HepG2 (cell line): ENCODE measurements around the gene CEP78. TPM values are rescaled to one million over a fixed set of nuclear protein-coding genes. Genes with fewer than 3 reads are reported as not detected.

ENCODE experiments used
- CHD4 ChIP-seq: fragments of 200-600 bp; sonication (generic); IDR thresholded peaks from 2 replicates; pipeline ENCODE4 v1.7.0; 2017; ENCODE audit warnings: mild to moderate bottlenecking, low read length, borderline replicate concordance
- CREBL2 ChIP-seq: sonication (generic); formaldehyde crosslinking; IDR thresholded peaks from 2 replicates; pipeline ENCODE4 v1.8.1; 2023; ENCODE audit warnings: missing genetic modification reagents, mild to moderate bottlenecking, borderline replicate concordance
- FOXK2 ChIP-seq: fragments of 450-650 bp; IDR thresholded peaks from 2 replicates; pipeline ENCODE4 v1.6.1; 2016
- KLF9 ChIP-seq: IDR thresholded peaks from 2 replicates; pipeline ENCODE4 v1.6.1; 2016; ENCODE audit warnings: low read depth
- MXD1 ChIP-seq: sonication (generic); formaldehyde crosslinking; IDR thresholded peaks from 2 replicates; pipeline ENCODE4 v1.4.0; 2020; ENCODE audit warnings: mild to moderate bottlenecking, missing genetic modification reagents
- PREB ChIP-seq: sonication (generic); formaldehyde crosslinking; IDR thresholded peaks from 2 replicates; pipeline ENCODE4 v1.4.0; 2020; ENCODE audit warnings: missing genetic modification reagents
- RBFOX2 ChIP-seq: fragments of 200-400 bp; formaldehyde crosslinking; IDR thresholded peaks from 2 replicates; pipeline ENCODE4 v1.6.1; 2017; ENCODE audit warnings: low read depth, mild to moderate bottlenecking, low read length
- SAFB2 ChIP-seq: sonication (generic); formaldehyde crosslinking; IDR thresholded peaks from 2 replicates; pipeline ENCODE4 v1.5.1; 2020; ENCODE audit warnings: missing genetic modification reagents, low read depth, mild to moderate bottlenecking, borderline replicate concordance
- SMAD9 ChIP-seq: sonication (generic); formaldehyde crosslinking; IDR thresholded peaks from 2 replicates; pipeline ENCODE4 v1.5.1; 2020; ENCODE audit warnings: mild to moderate bottlenecking, missing genetic modification reagents
- TERF1 ChIP-seq: sonication (generic); formaldehyde crosslinking; IDR thresholded peaks from 2 replicates; pipeline ENCODE4 v1.8.0; 2022; ENCODE audit warnings: mild to moderate bottlenecking, missing genetic modification reagents, moderate library complexity
- THAP11 ChIP-seq: IDR thresholded peaks from 2 replicates; pipeline ENCODE4 v1.6.1; 2016; ENCODE audit warnings: missing biosample characterization, missing genetic modification reagents
- ZEB1 ChIP-seq: IDR thresholded peaks from 2 replicates; pipeline ENCODE4 v1.6.1; 2012; ENCODE audit warnings: mild to moderate bottlenecking, low read depth, inconsistent platforms; ENCODE audit not compliant: insufficient replicate concordance
- ZFP36L1 ChIP-seq: sonication (generic); formaldehyde crosslinking; IDR thresholded peaks from 2 replicates; pipeline ENCODE4 v1.8.0; 2022; ENCODE audit warnings: mild to moderate bottlenecking, missing genetic modification reagents, moderate library complexity
- ZNF329 ChIP-seq: sonication (generic); formaldehyde crosslinking; IDR thresholded peaks from 2 replicates; pipeline ENCODE4 v1.9.0; 2021; ENCODE audit warnings: low read depth, mild to moderate bottlenecking, missing genetic modification reagents
- ZNF567 ChIP-seq: sonication (generic); formaldehyde crosslinking; IDR thresholded peaks from 2 replicates; pipeline ENCODE4 v1.8.1; 2023; ENCODE audit warnings: mild to moderate bottlenecking, missing genetic modification reagents, borderline replicate concordance
- ZNF749 ChIP-seq: sonication (generic); formaldehyde crosslinking; IDR thresholded peaks from 2 replicates; pipeline ENCODE4 v1.8.0; 2022; ENCODE audit warnings: mild to moderate bottlenecking, missing genetic modification reagents, moderate library complexity, borderline replicate concordance
- ZNF781 ChIP-seq: sonication (generic); formaldehyde crosslinking; IDR thresholded peaks from 2 replicates; pipeline ENCODE4 v1.5.1; 2020; ENCODE audit warnings: borderline replicate concordance, mild to moderate bottlenecking, missing genetic modification reagents; ENCODE audit errors: not compliant biosample characterization
- polyA plus RNA-seq, 8 experiments: library from polyadenylated mRNA; depleted of rRNA in 3 of 8; stranded (reverse) in 7 of 8; unstranded in 1 of 8; fragments of >200 nt; fragmentation: Illumina TruSeq in 4 of 8; extraction: Trizol in 4 of 8; gene quantifications; 2 replicates each; pipeline versions ENCODE4 v1.2.1 to v1.2.3, GENCODE V29; 2011 to 2016; ENCODE audit warnings: low read depth in 4 of 8, missing spikeins in 1 of 8, mixed read lengths in 1 of 8; ENCODE audit not compliant: insufficient read depth in 1 of 8
- total RNA-seq, 5 experiments: library from RNA; depleted of rRNA; stranded (reverse); fragments of >200 nt; fragmentation: Illumina TruSeq; extraction: Trizol; gene quantifications; 2 replicates each; pipeline ENCODE4 v1.2.3, GENCODE V29; 2016; ENCODE audit warnings: low read depth in 1 of 5
- TF ChIP-seq, protein P1 (sequence below): sonication (generic); formaldehyde crosslinking; IDR thresholded peaks from 2 replicates; pipeline ENCODE4 v1.4.0; 2020; ENCODE audit warnings: missing genetic modification reagents, mild to moderate bottlenecking, borderline replicate concordance
- TF ChIP-seq, protein P2 (sequence below): sonication (generic); formaldehyde crosslinking; IDR thresholded peaks from 2 replicates; pipeline ENCODE4 v1.4.0; 2020; ENCODE audit warnings: mild to moderate bottlenecking, missing genetic modification reagents
- TF ChIP-seq, protein P3 (sequence below): sonication (generic); formaldehyde crosslinking; conservative IDR thresholded peaks from 2 replicates; pipeline ENCODE4 v1.5.0; 2020; ENCODE audit warnings: missing genetic modification reagents

CEP78 gene
- total and polyA plus RNA-seq, 2 of the 13 experiments (the other 11 are each of a cell fraction or from before 2014, with no cell fraction given) = 5.1 to 30.8 TPM

GRCh38 chr9:78235762-78236550, at the start of gene CEP78 (continued):
- TF ChIP-seq, protein P1, sequence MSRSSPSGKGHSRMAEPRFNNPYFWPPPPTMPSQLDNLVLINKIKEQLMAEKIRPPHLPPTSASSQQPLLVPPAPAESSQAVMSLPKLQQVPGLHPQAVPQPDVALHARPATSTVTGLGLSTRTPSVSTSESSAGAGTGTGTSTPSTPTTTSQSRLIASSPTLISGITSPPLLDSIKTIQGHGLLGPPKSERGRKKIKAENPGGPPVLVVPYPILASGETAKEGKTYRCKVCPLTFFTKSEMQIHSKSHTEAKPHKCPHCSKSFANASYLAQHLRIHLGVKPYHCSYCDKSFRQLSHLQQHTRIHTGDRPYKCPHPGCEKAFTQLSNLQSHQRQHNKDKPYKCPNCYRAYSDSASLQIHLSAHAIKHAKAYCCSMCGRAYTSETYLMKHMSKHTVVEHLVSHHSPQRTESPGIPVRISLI (CRISPR knock-in tag) = no peak
- TF ChIP-seq PREB (CRISPR knock-in tag) = no peak
- peak; percentile 78 for TF ChIP-seq THAP11
- peak; percentile 31; the same call in 1 of the 2 replicates for TF ChIP-seq ZNF749 (CRISPR knock-in tag)
- TF ChIP-seq ZNF567 (CRISPR knock-in tag) = no peak; the same call in 1 of the 2 replicates
- no peak for TF ChIP-seq FOXK2
- no peak for TF ChIP-seq TERF1 (CRISPR knock-in tag)
- TF ChIP-seq ZEB1 = peak; percentile 65
- TF ChIP-seq CREBL2 = peak; percentile 85; the same call in 1 of the 2 replicates
- TF ChIP-seq SAFB2 (CRISPR knock-in tag) = peak; percentile 55; the same call in 1 of the 2 replicates
- TF ChIP-seq CHD4 = no peak; the same call in 1 of the 2 replicates
- peak; percentile 83 for TF ChIP-seq MXD1 (CRISPR knock-in tag)
- TF ChIP-seq RBFOX2 = peak; percentile 92
- TF ChIP-seq, protein P2, sequence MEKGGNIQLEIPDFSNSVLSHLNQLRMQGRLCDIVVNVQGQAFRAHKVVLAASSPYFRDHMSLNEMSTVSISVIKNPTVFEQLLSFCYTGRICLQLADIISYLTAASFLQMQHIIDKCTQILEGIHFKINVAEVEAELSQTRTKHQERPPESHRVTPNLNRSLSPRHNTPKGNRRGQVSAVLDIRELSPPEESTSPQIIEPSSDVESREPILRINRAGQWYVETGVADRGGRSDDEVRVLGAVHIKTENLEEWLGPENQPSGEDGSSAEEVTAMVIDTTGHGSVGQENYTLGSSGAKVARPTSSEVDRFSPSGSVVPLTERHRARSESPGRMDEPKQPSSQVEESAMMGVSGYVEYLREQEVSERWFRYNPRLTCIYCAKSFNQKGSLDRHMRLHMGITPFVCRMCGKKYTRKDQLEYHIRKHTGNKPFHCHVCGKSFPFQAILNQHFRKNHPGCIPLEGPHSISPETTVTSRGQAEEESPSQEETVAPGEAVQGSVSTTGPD = no peak
- no peak for TF ChIP-seq ZNF329 (CRISPR knock-in tag)
- TF ChIP-seq ZNF781 (CRISPR knock-in tag) = peak; percentile 33
- no peak for TF ChIP-seq SMAD9 (CRISPR knock-in tag)
- TF ChIP-seq, protein P3, sequence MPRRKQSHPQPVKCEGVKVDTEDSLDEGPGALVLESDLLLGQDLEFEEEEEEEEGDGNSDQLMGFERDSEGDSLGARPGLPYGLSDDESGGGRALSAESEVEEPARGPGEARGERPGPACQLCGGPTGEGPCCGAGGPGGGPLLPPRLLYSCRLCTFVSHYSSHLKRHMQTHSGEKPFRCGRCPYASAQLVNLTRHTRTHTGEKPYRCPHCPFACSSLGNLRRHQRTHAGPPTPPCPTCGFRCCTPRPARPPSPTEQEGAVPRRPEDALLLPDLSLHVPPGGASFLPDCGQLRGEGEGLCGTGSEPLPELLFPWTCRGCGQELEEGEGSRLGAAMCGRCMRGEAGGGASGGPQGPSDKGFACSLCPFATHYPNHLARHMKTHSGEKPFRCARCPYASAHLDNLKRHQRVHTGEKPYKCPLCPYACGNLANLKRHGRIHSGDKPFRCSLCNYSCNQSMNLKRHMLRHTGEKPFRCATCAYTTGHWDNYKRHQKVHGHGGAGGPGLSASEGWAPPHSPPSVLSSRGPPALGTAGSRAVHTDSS (CRISPR knock-in tag) = no peak
- no peak for TF ChIP-seq KLF9 (CRISPR knock-in tag)
- peak; percentile 14; the same call in 1 of the 2 replicates for TF ChIP-seq ZFP36L1 (CRISPR knock-in tag)
